T47D (cell line): ENCODE results near the gene TXNRD1.
"Not testable (repeated sequence)": the region's sequence is repeated elsewhere in the genome, so short reads cannot be mapped to it uniquely, and the experiment has no call there.

Experiments used
- DNase-seq, 2 experiments: peaks; one replicate each; pipeline versions ENCODE4 v3.0.0 to v3.0.0-alpha.2; 2011 to 2012; ENCODE audit warnings: low read depth in 1 of 2, low spot score in 1 of 2
- JUND ChIP-seq: IDR thresholded peaks from 2 replicates; pipeline ENCODE4 v1.6.1; 2012; ENCODE audit warnings: low read depth
- in situ Hi-C: cut with HindIII; loops from 2 replicates; pipeline ENCODE4 v1.10.0; 2016; ENCODE audit warnings: low sequenced_read_pairs, low pct_unique_long_range_greater_than_20kb

TXNRD1 gene

DNA sequence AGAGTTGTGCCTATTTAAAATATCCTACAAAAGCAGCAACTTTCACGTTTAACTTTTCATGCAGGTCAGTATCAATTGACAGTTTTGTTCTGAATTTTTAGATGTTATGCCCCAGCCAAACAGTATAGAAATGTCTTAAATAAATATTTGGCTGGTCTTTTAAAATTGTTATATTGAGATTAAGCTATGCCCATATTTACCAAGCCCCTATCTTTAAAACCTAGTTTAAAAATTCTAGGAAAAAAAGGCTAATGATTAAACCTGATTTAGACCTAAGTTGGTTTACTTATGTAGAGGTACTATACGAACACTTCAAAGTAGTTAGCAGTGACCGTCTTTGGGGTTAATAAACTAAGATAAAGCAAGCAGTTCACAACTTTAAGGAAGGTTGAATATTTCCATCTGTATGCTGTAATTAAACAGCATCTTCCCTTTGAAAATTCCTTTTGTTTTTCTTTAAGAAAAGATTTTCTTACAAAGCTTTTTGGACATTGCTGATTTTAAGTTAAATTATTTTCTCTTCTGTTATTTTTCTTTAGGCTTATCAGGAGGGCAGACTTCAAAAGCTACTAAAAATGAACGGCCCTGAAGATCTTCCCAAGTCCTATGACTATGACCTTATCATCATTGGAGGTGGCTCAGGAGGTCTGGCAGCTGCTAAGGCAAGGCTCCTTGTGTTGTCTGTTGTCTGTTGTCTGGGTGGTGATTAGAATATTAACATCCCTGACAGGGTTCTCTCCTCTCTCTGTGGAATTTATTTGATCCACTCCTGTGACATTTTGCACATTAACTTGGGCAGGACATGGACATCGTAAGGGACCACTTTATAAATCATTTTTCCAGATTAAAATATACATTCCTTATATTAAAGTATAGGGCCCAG, 95.4 kb downstream of the TXNRD1 start:
- in situ Hi-C loops: no loop called here
- TF ChIP-seq JUND: no peak
- DNase-seq: no peak

DNA sequence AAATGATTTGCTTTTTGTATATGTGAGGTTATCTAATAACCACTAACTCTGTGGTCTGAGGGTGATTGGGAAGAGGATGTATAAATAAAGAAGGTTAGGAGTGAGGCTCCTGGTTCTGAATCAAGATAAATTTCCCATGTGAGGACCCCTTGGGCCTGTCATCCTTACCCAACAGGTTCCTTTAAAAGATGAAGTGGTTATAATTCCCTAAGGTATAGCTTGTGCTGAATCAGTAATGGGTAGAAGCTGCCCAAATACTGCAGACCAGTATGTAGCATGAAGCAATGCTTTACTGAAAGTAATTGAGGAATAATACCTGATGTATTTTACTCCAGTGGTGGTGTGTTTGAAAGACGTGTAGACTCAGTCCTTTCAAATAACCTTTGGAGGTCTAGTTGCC, 96.6 kb downstream of the TXNRD1 start:
- DNase-seq: no peak
- no peak for TF ChIP-seq JUND
- in situ Hi-C loops: no loop called here

DNA sequence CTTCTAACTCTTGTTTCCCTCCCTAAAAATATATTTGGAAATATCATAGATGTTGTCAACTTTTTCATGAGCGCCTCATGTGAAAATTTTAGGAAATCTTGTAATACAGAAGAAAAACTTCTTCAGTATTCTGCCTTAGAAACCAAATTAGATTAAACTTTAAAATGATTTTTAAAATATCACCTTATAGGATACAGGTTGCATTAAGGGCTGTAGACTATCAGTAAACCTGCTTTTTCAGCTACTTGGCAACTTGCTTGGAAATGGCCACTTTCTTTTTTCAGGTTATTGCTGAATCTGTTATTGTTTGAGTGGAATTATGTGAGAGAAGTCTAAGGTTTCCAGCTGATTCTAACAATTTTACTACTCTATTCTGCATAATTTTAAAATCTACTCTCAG, 97.1 kb downstream of the TXNRD1 start:
- in situ Hi-C loops: no loop called here
- DNase-seq: no peak
- no peak for TF ChIP-seq JUND

DNA sequence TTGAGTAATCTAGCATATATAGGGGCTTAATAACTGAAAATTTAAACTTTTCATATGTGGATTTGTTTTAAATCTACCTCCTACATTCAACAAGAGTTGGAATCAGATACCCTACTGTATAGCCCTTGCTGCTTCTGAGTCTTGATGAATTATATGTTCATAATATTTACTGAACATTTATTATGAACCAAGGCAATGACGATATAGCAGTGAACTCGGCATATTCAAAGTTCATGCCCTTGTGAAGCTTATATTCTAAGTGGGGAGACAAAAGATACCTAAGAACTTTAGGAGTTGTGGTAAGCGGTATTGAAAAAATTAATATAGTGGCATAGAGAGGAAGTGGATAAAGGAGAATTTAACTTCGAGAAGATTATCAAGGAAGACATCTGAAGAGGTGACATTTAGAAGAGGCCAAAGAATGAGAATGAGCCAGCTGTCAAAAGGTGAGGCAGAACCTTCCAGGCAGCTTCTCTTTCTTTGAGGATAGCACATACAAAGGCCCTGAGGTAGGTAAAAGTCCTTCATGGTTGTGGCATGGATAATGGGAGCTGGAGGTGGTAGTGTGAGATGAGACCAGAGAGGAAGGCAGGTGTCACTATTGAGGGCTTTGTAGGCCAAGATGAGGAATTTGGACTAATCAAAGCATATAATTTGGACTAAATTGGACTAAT, 98.1 kb downstream of the TXNRD1 start:
- DNase-seq: no peak
- TF ChIP-seq JUND: no peak
- in situ Hi-C loops: no loop called here

DNA sequence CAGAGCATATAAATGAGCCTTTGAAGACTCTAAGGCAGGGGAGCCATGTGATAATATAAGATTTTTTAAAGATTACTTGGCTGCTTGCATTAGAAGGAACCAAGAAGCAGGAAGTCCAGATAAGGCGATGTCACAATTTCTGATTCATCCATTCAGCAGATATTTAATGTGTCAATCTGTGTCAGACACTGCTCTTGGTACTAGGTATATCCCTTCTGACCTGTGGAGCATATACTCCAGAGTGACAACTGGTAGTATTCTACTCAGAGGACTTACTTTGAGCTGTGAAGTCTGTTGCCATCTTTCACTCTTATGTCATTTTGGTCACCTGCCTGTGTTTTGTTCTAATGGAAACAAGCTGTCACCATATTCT, 98.6 kb downstream of the TXNRD1 start:
- in situ Hi-C loops: no loop called here
- TF ChIP-seq JUND: no peak
- DNase-seq: no peak

DNA sequence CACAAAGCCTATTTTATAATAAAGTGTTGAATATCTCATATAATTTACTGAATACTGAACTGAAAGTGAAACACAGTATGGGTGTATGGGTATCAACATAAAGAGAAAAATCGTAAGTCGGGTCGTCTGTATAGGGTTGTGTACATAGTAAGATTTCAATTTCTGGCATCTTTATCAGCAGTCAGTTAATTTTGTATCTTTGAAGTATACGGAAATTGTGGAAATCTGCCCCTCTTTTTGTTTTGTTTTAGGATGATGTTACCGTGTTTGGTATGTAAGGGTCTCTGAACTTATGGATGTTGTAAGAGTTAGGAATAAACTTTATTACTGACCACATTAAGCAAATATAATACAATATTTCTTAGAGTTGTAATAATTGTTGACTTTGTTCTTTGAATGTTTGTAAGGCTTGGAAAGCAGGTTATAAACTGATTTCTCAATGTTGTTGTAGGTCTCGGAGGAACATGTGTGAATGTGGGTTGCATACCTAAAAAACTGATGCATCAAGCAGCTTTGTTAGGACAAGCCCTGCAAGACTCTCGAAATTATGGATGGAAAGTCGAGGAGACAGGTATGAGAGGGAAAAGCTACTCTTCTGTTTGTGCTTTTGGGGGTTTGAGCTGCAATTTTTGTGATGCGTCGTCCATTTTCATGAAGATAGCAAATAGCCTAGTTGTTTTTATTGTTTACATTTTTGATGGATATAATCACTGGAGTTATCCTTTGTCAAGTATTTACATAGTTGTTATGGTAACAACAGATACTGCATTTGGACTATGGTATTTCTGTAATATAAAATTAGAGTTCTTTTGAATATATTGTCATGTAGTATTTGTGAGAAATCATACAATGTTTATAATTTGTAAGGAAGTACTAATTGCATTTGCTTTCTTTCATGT, 100.0 kb downstream of the TXNRD1 start:
- in situ Hi-C loops: no loop called here
- DNase-seq: no peak
- no peak for TF ChIP-seq JUND

DNA sequence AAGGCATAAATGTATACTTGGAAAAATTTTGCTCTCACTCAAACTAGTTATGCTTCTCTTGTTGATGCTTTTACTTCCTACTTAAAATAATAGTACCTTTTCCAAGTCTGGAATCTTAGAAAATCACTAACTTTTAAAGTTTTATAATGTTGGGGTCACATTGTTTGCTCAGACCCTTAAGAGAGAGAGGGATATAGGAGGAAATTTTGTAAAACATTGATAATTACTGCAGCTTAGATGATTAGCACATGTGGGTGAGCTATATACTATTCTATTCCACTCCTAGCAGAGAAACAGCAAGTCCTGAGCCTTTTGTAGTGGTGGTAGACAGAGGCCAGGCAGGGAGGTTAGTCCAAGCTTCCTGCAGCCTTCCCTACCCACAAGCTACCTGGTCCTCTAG, 101.4 kb downstream of the TXNRD1 start:
- no peak for DNase-seq
- in situ Hi-C loops: no loop called here
- no peak for TF ChIP-seq JUND

DNA sequence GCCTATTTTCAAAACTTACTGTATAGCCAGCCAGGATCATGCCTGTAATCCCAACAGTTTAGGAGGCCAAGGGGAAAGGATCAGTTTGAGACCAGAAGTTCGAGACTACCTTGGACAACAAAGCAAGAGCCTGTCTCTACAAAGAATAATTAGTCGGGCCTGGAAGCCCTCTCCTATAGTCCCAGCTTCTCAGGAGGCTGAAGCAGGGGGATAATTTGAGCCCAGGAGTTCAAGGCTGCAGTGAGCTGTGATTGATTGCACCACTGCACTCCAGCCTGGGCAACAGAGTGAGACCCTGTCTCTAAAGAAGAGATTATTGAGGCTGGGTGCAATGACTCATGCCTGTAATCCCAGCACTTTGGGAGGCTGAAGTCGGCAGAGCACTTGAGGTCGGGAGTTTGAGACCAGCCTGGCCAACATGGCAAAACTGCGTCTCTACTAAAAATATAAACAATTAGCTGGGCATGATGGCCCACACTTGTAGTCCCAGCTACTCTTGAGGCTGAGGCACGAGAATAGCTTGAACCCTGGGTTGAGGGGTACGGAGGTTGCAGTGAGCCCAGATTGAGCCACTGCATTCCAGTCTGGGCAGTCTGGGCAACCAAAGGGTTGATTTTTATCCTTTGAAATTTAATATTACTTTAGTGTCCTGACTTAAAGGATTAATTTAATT, 102.1 kb downstream of the TXNRD1 start:
- TF ChIP-seq JUND: no peak
- in situ Hi-C loops: no loop called here
- DNase-seq: no peak

DNA sequence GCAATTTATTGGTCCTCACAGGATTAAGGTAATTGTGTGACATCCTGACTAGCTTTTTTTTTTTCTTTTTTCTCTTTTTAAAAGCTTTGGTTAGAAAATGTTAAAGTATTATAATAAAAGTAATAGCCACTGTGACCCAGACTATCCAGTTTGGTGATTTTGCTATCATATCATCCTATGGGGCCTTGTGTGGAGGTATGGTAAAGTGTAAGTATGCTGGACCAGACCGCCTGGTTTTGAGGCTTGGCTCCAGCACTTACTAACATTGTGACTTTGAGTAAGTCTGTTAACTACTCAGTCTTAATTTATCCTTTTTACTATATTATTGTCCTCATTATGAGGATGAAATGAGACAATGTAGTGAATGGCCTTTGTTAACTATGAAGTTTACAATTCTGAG, 103.4 kb downstream of the TXNRD1 start:
- TF ChIP-seq JUND: no peak
- in situ Hi-C loops: no loop called here

DNA sequence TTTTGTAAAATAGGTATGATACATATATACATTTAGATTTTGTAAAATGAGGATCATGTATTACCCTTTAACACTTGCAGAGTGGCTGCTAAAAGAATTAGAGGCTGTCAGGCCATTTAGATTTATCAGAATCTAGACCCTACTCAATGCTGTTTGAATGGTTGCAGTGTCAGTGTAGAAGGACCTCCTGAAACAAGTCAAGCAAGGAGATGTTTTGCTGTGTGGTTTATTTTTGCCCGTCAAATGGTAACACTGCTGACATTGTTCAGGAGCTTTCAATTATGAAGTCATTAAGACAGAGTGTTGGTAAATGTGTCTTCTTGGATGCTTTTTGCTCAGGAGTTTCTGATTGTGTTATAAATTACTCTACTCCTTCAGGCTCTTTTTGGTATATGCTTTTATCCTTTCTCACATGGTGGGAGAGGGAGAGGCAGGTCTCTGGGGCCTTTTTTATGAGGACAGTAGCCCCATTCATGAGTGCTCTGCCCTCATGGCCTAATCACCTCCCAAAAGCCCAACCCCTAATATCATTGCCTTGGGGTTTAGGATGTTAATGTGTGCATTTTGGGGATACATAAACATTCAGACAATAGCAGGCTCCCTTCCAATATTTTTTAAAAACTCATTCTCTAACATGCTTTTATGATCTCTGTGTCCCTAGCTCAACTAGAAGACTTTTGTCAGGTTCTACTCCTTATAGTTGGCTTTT, 104.5 kb downstream of the TXNRD1 start:
- DNase-seq: no peak
- in situ Hi-C loops: no loop called here
- TF ChIP-seq JUND: no peak

More for the DNA sequence above, 103.4 kb downstream of the TXNRD1 start:
- DNase-seq: no peak

DNA sequence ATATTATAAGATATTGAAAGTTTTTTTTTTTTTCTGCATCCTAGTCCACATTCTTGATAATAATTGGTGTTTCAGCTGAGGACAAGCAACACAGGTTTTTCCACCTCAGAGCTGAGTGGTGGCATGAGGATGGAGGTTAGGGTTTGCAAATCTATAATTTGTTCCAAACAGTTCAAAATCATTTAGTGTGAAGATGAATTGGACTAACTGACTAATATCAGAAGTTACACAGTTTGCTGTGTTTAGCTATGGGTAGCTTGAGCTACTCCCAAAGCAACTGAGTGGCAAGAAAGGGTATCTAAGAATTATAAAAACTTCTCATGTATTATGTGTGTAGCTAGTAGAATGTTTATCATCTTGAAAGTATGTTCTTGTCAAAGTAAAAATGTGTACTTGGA, 105.0 kb downstream of the TXNRD1 start:
- DNase-seq: no peak

DNA sequence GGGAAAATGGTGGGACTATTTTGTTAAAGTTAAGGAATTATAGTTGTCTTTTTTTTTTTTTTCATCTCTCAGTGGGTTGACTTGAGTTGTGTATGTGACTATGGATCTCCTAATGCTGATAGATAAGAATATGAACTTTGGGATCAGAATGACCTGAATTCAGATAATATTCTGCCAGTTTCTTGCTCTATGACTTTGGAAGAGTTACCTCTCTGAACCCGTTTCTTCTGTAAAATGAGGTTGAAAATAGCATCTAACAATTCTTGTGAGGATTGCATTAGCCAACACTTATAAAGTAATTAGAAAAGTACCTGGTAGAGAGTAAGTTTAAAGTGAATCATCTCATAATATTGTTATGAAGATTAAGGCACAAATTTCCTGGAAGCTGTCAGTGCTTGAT, 106.4 kb downstream of the TXNRD1 start:
- DNase-seq: no peak
- TF ChIP-seq JUND: no peak
- in situ Hi-C loops: no loop called here

More for the DNA sequence above, 105.0 kb downstream of the TXNRD1 start:
- in situ Hi-C loops: no loop called here
- no peak for TF ChIP-seq JUND

DNA sequence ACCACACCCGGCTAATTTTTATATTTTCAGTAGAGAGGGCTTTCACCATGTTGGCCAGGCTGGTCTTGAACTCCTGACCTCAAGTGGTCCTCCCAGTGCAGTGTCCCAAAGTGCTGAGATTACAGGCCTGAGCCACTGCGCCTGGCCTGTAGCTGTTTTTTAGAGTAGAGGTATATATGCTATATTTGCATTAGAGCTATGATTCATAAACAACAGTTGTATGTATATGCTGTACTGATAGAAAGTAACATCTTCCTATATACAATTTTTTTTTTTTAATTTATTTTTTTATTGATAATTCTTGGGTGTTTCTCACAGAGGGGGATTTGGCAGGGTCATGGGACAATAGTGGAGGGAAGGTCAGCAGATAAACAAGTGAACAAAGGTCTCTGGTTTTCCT, 107.0 kb downstream of the TXNRD1 start:
- in situ Hi-C loops, DNase-seq: not testable (repeated sequence)
